Measurements from ENCODE around the gene PLSCR1.
"Not testable (repeated sequence)": the region's sequence is repeated elsewhere in the genome, so short reads cannot be mapped to it uniquely, and the experiment has no call there.

Gene PLSCR1

GRCh38 chr3:146497145-146497843, 47.1 kb downstream of the PLSCR1 start:
- H3K36me3 Mint-ChIP-seq (ENCODE audit: low read depth); H3K4me3 Mint-ChIP-seq; H3K9me3 Mint-ChIP-seq; H3K27ac Mint-ChIP-seq; intact Hi-C loops (cut with micrococcal nuclease); H3K27me3 Mint-ChIP-seq; H3K4me1 Mint-ChIP-seq (ENCODE audit: low read depth): not testable (repeated sequence)

DNA sequence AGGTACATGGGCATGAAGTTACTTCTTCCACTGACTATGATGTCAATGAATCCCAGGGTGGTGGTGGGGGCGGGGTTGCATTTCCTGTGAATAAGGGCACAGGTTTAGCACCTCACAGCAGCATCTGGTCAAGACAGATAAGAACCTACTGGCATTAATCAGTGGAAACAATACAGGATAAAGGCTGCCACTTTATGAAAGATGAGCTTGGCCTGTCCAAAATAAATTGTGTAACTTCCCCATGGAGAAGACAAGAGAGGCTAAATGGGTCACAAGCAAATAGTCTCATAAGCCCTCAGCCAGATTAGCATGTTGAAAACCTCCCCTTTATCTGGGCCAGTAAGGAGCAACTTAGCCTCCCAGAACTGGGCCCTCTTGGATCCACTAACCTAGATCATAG, 47.7 kb downstream of the PLSCR1 start:
- no peaks in the 10 kb centered on the region for H3K36me3 Mint-ChIP-seq (ENCODE audit: low read depth)
- no peaks in the 10 kb centered on the region for H3K27me3 Mint-ChIP-seq
- H3K27ac Mint-ChIP-seq = no peak overlapping the region
- intact Hi-C loops (cut with micrococcal nuclease) = no loop called here
- no peak overlapping the region for H3K4me3 Mint-ChIP-seq
- H3K9me3 Mint-ChIP-seq = peaks cover 8% of the 10 kb centered on the region
- no peaks in the 10 kb centered on the region for H3K4me1 Mint-ChIP-seq (ENCODE audit: low read depth)

GRCh38 chr3:146496251-146496650, 48.2 kb downstream of the PLSCR1 start:
- Mint-ChIP-seq H3K9me3 (peaks cover 11% of the 10 kb centered on the region), H3K36me3 (ENCODE audit: low read depth) (no peaks in the 10 kb centered on the region), H3K4me1 (ENCODE audit: low read depth) (no peaks in the 10 kb centered on the region), H3K27me3 (no peaks in the 10 kb centered on the region), H3K4me3 (no peak overlapping the region), H3K27ac (no peak overlapping the region)
- intact Hi-C loops (cut with micrococcal nuclease) = no loop called here

- H3K4me3 Mint-ChIP-seq = no peak overlapping the region
- H3K9me3 Mint-ChIP-seq = peaks cover 17% of the 10 kb centered on the region
- no peak overlapping the region for H3K27ac Mint-ChIP-seq
- intact Hi-C loops (cut with micrococcal nuclease) = no loop called here
- H3K27me3 Mint-ChIP-seq = no peaks in the 10 kb centered on the region
- H3K4me1 Mint-ChIP-seq (ENCODE audit: low read depth) = no peaks in the 10 kb centered on the region
- no peaks in the 10 kb centered on the region for H3K36me3 Mint-ChIP-seq (ENCODE audit: low read depth)
Measured at GRCh38 chr3:146493761-146494160, 50.6 kb downstream of the PLSCR1 start.

GRCh38 chr3:146493221-146493620, 51.2 kb downstream of the PLSCR1 start:
- Mint-ChIP-seq H3K27ac (no peak overlapping the region), H3K9me3 (peaks cover 17% of the 10 kb centered on the region), H3K27me3 (no peaks in the 10 kb centered on the region), H3K4me3 (no peak overlapping the region), H3K36me3 (ENCODE audit: low read depth) (no peaks in the 10 kb centered on the region), H3K4me1 (ENCODE audit: low read depth) (no peaks in the 10 kb centered on the region)
- intact Hi-C loops (cut with micrococcal nuclease) = no loop called here

DNA sequence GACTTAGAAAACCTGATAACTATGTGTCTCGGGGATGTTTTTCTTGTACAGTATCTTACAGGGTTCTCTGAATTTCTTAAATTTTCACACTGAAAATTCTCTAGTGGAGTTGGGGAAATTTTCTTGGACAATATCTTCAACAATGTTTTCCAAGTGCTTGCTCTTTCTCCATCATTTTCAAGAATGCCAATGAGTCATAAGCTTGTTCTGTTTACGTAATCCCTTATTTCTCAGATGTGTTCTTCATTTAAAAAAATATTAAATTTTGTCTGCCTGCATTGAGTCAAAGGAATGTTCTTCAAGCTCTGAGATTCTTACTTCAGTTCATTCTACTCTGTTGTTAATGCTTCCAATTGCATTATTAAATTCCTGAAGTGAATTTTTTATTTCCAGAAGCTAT, 53.1 kb downstream of the PLSCR1 start:
- intact Hi-C loops (cut with micrococcal nuclease) = no loop called here
- peaks cover 9% of the 10 kb centered on the region for H3K9me3 Mint-ChIP-seq
- H3K27ac Mint-ChIP-seq = no peak overlapping the region
- no peaks in the 10 kb centered on the region for H3K4me1 Mint-ChIP-seq (ENCODE audit: low read depth)
- H3K36me3 Mint-ChIP-seq (ENCODE audit: low read depth) = no peaks in the 10 kb centered on the region
- no peaks in the 10 kb centered on the region for H3K27me3 Mint-ChIP-seq
- H3K4me3 Mint-ChIP-seq = no peak overlapping the region

GRCh38 chr3:146485297-146485696, 59.1 kb downstream of the PLSCR1 start:
- peaks cover 2% of the 10 kb centered on the region for H3K27me3 Mint-ChIP-seq
- H3K27ac Mint-ChIP-seq = no peak overlapping the region
- H3K36me3 Mint-ChIP-seq (ENCODE audit: low read depth) = no peaks in the 10 kb centered on the region
- peaks cover 17% of the 10 kb centered on the region for H3K9me3 Mint-ChIP-seq
- H3K4me1 Mint-ChIP-seq (ENCODE audit: low read depth) = no peaks in the 10 kb centered on the region
- intact Hi-C loops (cut with micrococcal nuclease) = no loop called here
- H3K4me3 Mint-ChIP-seq = no peak overlapping the region

GRCh38 chr3:146476094-146476740, 68.2 kb downstream of the PLSCR1 start:
- Mint-ChIP-seq H3K27ac (no peak overlapping the region), H3K36me3 (ENCODE audit: low read depth) (no peaks in the 10 kb centered on the region)

GRCh38 chr3:146474976-146475375, 69.4 kb downstream of the PLSCR1 start:
- H3K27ac Mint-ChIP-seq; H3K27me3 Mint-ChIP-seq; H3K4me1 Mint-ChIP-seq (ENCODE audit: low read depth); intact Hi-C loops (cut with micrococcal nuclease); H3K9me3 Mint-ChIP-seq; H3K4me3 Mint-ChIP-seq; H3K36me3 Mint-ChIP-seq (ENCODE audit: low read depth): not testable (repeated sequence)

More at GRCh38 chr3:146476094-146476740, 68.2 kb downstream of the PLSCR1 start:
- Mint-ChIP-seq H3K4me3 (no peak overlapping the region), H3K27me3 (peaks cover 8% of the 10 kb centered on the region), H3K4me1 (ENCODE audit: low read depth) (no peaks in the 10 kb centered on the region), H3K9me3 (no peaks in the 10 kb centered on the region)
- intact Hi-C loops (cut with micrococcal nuclease) = no loop called here

DNA sequence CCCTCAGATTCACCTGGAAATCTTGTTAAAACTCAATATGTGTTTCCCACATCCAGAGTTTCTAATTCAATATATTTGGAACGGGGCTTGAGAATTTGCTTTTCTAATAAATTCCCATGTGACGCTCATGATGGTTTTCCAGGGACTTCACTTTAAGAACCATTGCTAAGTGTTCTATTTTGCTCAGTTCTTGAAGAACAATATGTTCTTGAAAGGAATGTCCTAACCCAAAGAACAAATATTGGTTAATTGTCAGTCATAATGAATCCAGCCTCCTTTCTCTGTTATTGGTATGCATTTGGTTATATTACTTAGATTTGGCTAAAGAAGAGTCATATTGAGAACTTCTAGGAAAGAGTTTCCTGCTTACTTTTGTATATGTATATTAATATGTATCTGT, 70.7 kb downstream of the PLSCR1 start:
- intact Hi-C loops (cut with micrococcal nuclease) = no loop called here
- no peak overlapping the region for H3K4me3 Mint-ChIP-seq

DNA sequence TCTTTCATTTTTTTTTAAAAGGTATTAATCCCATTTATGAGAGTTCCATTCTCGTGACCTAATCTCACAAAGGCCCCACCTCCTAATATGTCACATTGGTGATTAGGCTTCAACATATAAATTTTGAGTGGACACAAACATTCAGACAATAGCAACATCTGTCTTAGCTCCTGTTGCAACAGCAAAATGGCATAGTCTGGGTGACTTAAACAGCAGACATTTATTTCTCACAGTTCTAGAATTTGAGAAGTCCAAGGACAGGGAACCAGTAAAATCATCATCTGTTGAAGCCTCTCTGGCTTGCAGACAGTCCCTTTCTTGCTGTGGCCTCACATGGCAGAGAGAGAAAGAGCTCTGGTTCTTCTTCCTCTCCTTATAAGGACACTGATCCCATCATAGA, 71.8 kb downstream of the PLSCR1 start:
- H3K4me1 Mint-ChIP-seq (ENCODE audit: low read depth) = peaks cover 9% of the 10 kb centered on the region
- intact Hi-C loops (cut with micrococcal nuclease) = no loop called here
- peaks cover 10% of the 10 kb centered on the region for H3K27me3 Mint-ChIP-seq
- peaks cover 6% of the 10 kb centered on the region for H3K36me3 Mint-ChIP-seq (ENCODE audit: low read depth)
- no peak overlapping the region for H3K4me3 Mint-ChIP-seq
- no peaks in the 10 kb centered on the region for H3K9me3 Mint-ChIP-seq
- no peak overlapping the region for H3K27ac Mint-ChIP-seq

More for the DNA sequence above, 70.7 kb downstream of the PLSCR1 start:
- peaks cover 9% of the 10 kb centered on the region for H3K4me1 Mint-ChIP-seq (ENCODE audit: low read depth)
- H3K27me3 Mint-ChIP-seq = peaks cover 10% of the 10 kb centered on the region
- no peaks in the 10 kb centered on the region for H3K9me3 Mint-ChIP-seq
- peaks cover 6% of the 10 kb centered on the region for H3K36me3 Mint-ChIP-seq (ENCODE audit: low read depth)
- H3K27ac Mint-ChIP-seq = no peak overlapping the region

GRCh38 chr3:146471012-146471411, 73.4 kb downstream of the PLSCR1 start:
- Mint-ChIP-seq H3K27me3 (peaks cover 10% of the 10 kb centered on the region), H3K36me3 (ENCODE audit: low read depth) (peaks cover 6% of the 10 kb centered on the region), H3K4me3 (no peak overlapping the region), H3K4me1 (ENCODE audit: low read depth) (peaks cover 9% of the 10 kb centered on the region), H3K9me3 (no peaks in the 10 kb centered on the region), H3K27ac (no peak overlapping the region)
- intact Hi-C loops (cut with micrococcal nuclease) = no loop called here

GRCh38 chr3:146470425-146470990, 73.9 kb downstream of the PLSCR1 start:
- no peaks in the 10 kb centered on the region for H3K9me3 Mint-ChIP-seq

GRCh38 chr3:146469150-146470017, 75.0 kb downstream of the PLSCR1 start, which contains the start of gene PLSCR2:
Gene PLSCR2 (minus strand): TSS chr3:146469561. CDS start chr3:146459904, 9,657 bp downstream.
- intact Hi-C loops (cut with micrococcal nuclease) = loop anchor here (2.0 kb wide), 1 partner anchor 75 kb away; the partner anchor contains the start of gene PLSCR1

More at GRCh38 chr3:146470425-146470990, 73.9 kb downstream of the PLSCR1 start:
- Mint-ChIP-seq H3K4me3 (no peak overlapping the region), H3K27ac (no peak overlapping the region), H3K27me3 (peaks cover 10% of the 10 kb centered on the region), H3K4me1 (ENCODE audit: low read depth) (peaks cover 9% of the 10 kb centered on the region), H3K36me3 (ENCODE audit: low read depth) (peaks cover 6% of the 10 kb centered on the region)
- intact Hi-C loops (cut with micrococcal nuclease) = no loop called here

More at GRCh38 chr3:146469150-146470017, 75.0 kb downstream of the PLSCR1 start, which contains the start of gene PLSCR2:
- peaks cover 3% of the 10 kb centered on the region for H3K27me3 Mint-ChIP-seq
- no peaks in the 10 kb centered on the region for H3K9me3 Mint-ChIP-seq
- H3K36me3 Mint-ChIP-seq (ENCODE audit: low read depth) = peaks cover 6% of the 10 kb centered on the region
- peak within 1 kb of the TSS; percentile 92 for H3K27ac Mint-ChIP-seq
- peaks cover 9% of the 10 kb centered on the region for H3K4me1 Mint-ChIP-seq (ENCODE audit: low read depth)
- peak within 1 kb of the TSS; percentile 89 for H3K4me3 Mint-ChIP-seq
